GM18870 (cell line): Measurements from ENCODE around the gene SPNS1.
"Not testable (repeated sequence)": the region's sequence is repeated elsewhere in the genome, so short reads cannot be mapped to it uniquely, and the experiment has no call there.

ENCODE experiments used
- ATAC-seq: cut with Tn5 transposase; IDR thresholded peaks from one replicate; pipeline ENCODE4 v1.9.1; 2021; ENCODE audit warnings: moderate library complexity; ENCODE audit not compliant: unreplicated experiment

Gene SPNS1, protein sequence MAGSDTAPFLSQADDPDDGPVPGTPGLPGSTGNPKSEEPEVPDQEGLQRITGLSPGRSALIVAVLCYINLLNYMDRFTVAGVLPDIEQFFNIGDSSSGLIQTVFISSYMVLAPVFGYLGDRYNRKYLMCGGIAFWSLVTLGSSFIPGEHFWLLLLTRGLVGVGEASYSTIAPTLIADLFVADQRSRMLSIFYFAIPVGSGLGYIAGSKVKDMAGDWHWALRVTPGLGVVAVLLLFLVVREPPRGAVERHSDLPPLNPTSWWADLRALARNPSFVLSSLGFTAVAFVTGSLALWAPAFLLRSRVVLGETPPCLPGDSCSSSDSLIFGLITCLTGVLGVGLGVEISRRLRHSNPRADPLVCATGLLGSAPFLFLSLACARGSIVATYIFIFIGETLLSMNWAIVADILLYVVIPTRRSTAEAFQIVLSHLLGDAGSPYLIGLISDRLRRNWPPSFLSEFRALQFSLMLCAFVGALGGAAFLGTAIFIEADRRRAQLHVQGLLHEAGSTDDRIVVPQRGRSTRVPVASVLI

GRCh38 chr16:28974437-28975157 lies at the start of gene SPNS1:
Gene SPNS1, plus strand, starts transcription at chr16:28974778. Its CDS starts 374 bp downstream, at chr16:28975152.
- no peak for ATAC-seq

DNA sequence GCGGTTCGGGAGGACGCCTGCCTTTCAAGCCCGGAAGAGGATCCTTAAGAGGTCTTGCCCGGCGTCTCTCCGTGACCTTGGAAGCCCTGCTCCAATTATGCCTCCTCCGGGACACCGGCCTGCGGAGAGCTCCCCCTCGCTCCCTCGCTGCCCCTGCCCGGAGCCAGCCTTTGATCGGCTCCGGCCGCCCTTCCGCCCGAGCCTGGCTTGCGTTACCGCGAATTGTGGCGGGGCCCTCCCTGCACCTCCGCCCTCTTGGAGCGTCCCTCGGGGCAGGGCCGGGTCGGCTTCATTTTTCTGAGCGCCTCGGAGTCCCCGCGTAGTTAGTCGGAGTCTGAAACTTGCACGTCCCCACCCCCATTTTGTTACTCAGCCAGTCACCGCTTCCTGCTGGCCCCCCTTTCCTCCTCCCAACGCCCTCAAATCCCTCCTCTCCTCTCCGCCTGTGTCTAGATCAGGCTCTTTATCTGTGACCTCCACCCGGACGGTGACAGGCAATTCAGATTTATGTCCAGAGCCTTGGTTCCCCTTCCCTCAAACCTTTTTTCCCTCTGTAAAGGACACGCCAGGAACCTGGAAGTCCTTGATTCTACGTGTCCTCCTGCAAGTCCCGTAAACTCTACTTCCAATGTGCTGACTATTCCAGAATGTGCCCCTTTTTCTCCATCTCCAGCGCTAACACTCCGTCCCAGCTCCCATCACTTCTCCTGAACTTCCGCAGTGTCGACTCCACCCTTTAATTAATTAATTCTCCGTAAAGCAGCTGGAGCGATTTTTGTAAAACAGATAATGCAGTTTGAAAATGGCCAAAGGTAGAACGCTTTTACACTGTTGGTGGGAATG lies 49.0 kb upstream of the SPNS1 start:
- ATAC-seq: peak; percentile 12

DNA sequence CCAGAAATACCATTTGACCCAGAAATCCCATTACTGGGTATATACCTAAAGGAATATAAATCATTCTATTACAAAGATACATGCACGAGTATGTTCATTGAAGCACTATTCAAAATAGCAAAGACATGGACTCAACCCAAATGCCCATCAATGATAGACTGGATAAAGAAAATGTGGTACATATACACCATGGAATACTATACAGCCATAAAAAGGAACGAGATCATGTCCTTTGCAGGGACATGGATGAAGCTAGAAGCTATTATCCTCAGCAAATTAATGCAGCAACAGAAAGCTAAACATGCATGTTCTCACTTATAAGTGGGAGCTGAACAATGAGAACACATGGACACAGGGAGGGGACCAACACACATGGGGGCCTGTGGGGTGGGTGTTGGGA lies 48.3 kb upstream of the SPNS1 start:
- not testable (repeated sequence) for ATAC-seq

DNA sequence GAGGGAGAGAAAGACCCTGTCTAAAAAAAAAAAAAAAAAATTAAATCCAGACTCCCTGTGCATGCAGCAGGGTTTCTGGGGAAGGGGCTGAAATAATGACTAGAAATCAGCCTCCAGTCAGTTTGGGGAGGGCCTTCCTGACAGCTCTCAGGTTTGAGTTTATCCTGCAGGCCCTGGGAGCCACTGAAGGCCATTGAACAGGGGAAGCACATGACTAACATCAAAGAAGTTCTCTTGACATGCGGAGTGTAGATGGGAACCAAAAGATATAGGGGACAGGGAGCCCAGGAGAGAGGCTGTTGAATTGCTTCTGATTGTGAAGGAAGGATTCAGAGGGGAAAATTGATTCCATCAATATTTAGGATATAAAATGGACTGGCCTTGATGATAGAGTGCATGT lies 46.8 kb upstream of the SPNS1 start:
- ATAC-seq: no peak

- no peak for ATAC-seq
Measured at GRCh38 chr16:28930203-28930602, 44.4 kb upstream of the SPNS1 start.

- no peak for ATAC-seq
Measured at GRCh38 chr16:28930652-28931051, 43.9 kb upstream of the SPNS1 start.

DNA sequence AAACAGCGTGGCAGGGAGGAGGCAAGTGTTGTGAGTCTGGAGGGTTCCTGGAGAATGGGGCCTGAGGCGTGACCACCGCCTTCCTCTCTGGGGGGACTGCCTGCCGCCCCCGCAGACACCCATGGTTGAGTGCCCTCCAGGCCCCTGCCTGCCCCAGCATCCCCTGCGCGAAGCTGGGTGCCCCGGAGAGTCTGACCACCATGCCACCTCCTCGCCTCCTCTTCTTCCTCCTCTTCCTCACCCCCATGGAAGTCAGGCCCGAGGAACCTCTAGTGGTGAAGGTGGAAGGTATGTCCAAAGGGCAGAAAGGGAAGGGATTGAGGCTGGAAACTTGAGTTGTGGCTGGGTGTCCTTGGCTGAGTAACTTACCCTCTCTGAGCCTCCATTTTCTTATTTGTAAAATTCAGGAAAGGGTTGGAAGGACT lies 42.8 kb upstream of the SPNS1 start, which contains the start of gene CD19:
Gene CD19, plus strand, starts transcription at position 171 of the 425 bp plus-strand sequence. Its CDS starts 30 bp downstream, at position 201.
- no peak for ATAC-seq

- ATAC-seq: no peak
Measured at GRCh38 chr16:28932339-28933141, 42.0 kb upstream of the SPNS1 start.

- ATAC-seq: no peak
Measured at GRCh38 chr16:28933171-28933570, 41.4 kb upstream of the SPNS1 start.

DNA sequence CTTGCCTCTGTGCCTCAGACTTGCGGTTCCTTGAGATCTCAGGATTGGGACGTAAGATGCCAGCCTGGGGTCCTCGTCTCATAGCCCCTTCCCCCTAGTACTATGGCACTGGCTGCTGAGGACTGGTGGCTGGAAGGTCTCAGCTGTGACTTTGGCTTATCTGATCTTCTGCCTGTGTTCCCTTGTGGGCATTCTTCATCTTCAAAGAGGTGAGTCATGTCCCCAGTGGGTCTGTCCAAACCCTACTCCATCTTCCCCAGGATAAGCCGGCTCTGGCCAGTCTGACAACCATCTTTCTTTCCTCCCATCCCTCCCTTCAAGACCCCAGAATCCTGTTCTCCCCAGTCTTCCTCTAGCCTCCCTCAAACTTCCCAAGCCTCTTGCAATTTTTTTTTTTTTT lies 39.2 kb upstream of the SPNS1 start:
- ATAC-seq: no peak

DNA sequence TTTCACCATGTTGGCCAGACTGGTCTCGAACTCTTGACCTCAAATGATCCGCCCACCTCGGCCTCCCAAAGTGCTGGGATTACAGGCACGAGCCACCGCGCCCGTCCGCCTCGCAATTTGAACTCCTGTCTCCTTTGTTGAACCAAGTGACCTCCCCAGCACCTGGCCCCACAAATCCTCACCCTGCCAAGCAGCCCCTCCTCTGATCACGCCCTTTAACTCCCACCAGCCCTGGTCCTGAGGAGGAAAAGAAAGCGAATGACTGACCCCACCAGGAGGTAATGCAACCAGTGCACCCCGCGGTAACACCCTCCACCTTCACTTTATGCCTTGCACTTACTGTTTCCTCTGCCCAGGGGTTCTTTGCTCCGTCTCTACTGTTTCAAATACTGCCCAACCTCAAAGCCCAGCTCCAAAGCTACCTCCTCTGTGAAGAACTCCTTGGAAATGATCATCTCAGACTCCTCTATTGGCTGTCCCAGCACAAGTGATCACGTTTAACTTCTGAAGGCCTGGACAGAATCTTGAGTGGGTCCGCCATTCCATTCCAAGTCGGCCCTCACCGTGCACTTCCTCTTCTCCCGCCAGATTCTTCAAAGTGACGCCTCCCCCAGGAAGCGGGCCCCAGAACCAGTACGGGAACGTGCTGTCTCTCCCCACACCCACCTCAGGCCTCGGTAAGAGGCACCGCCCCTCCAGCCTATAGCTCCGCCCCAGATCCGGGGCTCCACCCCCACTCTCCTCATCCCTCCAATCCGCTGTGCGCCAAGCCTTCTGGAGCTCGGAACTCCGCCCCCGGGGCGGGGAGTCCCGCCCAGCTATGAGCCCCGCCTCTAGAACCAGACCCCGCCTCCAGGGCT lies 38.4 kb upstream of the SPNS1 start:
- ATAC-seq: no peak

DNA sequence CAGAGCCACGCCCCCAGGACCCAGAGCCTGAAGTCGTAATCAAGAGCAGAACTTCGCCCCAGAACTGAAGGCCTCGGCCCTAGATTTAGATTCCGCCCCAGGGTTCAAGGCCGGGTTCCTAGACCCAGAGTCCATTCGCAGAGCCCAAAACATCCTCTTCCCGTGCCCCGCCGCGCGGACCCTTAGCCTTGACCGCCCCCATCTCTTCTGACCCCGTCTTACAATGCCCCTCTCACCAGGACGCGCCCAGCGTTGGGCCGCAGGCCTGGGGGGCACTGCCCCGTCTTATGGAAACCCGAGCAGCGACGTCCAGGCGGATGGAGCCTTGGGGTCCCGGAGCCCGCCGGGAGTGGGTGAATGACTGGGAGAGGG lies 37.8 kb upstream of the SPNS1 start:
- no peak for ATAC-seq

DNA sequence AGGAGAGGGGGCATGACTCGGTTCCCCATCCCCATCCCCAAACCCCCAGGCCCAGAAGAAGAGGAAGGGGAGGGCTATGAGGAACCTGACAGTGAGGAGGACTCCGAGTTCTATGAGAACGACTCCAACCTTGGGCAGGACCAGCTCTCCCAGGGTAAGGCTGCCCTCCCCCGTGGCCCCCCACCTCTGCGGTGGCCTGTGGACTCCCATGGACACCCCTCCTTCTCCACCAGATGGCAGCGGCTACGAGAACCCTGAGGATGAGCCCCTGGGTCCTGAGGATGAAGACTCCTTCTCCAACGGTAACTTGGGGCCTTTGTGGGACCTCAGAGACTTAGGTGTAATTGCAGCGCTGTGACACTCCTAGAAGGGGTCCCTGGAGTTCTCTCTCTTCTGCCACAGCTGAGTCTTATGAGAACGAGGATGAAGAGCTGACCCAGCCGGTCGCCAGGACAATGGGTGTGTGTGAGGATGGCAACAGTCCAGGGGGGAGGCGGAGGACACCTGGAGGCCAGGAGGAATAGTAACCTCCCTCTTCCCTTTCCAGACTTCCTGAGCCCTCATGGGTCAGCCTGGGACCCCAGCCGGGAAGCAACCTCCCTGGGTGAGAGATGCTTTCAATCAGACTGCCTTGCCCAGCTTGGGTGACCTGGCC lies 37.2 kb upstream of the SPNS1 start:
- ATAC-seq: no peak

- ATAC-seq: no peak
Measured at GRCh38 chr16:28938721-28939120, 35.9 kb upstream of the SPNS1 start.

- ATAC-seq: not testable (repeated sequence)
Measured at GRCh38 chr16:28939825-28940224, 34.8 kb upstream of the SPNS1 start.

DNA sequence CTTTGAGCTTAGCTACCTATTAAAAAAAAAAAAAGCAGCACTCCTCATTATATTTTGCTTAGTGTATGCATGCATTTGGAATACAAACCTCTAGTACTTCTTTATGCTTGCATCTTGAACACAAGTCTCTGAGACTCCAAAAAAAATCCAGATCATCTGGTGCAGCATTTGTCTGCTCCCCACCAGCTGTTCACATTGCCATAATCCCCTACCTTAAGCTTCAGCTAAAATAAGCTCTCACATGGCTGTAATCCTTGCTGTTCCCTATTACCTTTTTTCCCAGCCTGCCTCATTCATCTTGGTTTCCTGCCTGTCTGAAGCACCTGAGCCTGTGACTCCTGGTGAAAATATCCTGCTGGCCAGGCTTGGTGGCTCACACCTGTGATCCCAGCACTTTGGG lies 31.3 kb upstream of the SPNS1 start:
- no peak for ATAC-seq

DNA sequence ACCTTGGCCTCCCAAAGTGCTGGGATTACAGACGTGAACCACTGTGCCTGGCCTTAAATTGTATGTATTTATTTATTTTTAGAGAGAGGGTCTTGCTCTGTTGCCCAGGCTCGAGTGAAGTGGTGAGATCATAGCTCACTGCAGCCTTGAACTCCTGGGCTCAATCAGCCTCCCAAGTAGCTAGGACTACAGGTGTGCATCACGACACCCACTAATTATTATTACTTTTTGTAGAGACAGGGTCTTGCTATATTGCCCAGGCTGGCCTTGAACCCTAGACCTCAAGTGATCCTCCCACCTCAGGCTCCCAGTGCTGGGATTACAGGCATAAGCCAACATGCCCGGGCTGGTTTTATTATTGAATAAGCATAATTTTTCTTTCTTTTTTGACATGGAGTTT lies 27.9 kb upstream of the SPNS1 start:
- no peak for ATAC-seq

DNA sequence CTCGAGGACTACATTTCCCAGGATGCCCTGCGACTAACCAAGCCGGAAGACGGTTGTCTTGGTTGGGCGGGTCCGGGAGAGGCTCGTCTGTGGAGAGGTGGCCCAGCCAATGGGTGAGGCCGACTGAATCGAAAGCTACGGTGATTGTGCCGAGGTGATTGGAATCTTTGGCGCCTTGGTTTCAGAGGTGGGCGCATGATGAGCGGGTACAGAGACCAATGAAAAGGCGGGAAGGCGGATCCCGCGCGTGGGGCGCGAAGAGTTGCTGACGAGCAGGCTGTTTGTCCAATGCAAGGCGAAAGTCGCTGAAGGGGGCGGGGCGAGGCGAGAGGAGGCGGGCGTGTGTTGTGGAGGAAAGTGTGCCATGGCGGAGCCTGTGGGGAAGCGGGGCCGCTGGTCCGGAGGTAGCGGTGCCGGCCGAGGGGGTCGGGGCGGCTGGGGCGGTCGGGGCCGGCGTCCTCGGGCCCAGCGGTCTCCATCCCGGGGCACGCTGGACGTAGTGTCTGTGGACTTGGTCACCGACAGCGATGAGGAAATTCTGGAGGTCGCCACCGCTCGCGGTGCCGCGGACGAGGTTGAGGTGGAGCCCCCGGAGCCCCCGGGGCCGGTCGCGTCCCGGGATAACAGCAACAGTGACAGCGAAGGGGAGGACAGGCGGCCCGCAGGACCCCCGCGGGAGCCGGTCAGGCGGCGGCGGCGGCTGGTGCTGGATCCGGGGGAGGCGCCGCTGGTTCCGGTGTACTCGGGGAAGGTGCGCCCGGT lies 23.7 kb upstream of the SPNS1 start, which contains the start of gene NFATC2IP:
Gene NFATC2IP, plus strand, starts transcription at position 290 of the 762 bp plus-strand sequence. Its CDS starts 75 bp downstream, at position 365.
- peak; percentile 92 for ATAC-seq
